Panc1 (cell line): ENCODE data around the gene FOSL2. TPM values are rescaled to one million over a fixed set of nuclear protein-coding genes. Genes with fewer than 3 reads are reported as not detected.

Source experiments
- ATAC-seq: fragments of 200-7000 bp; cut with Tn5 transposase; 2 replicates; pipeline ENCODE4 v1.9.1; 2020; ENCODE audit warnings: mild to moderate bottlenecking, moderate library complexity
- BruUV-seq: library from RNA; stranded (reverse); fragments of 400-500 nt; replicated peaks from 2 replicates; lab custom pipeline; 2021; lab: Mats Ljungman, UMichigan
- CTCF ChIA-PET: fragments of 300-600 bp; sonication (Branson Sonifier 250); formaldehyde crosslinking; loops from one replicate; lab custom pipeline; 2022; ENCODE audit warnings: antibody characterized with exemption; lab: Charles Lee
- POLR2A ChIA-PET: fragments of 300-600 bp; sonication (Branson Sonifier 250); formaldehyde crosslinking; loops from one replicate; lab custom pipeline; 2022; ENCODE audit warnings: antibody characterized with exemption; lab: Charles Lee
- DNase-seq: peaks from one replicate; pipeline ENCODE4 v3.0.0-alpha.2; 2010; ENCODE audit warnings: low read depth, low spot score
- H3K27ac ChIP-seq: 2 replicates; pipeline ENCODE4 v1.5.1; 2011; ENCODE audit warnings: mild to moderate bottlenecking, low read length, inconsistent platforms
- H3K27me3 ChIP-seq: fragments of 200-500 bp; sonication (Bioruptor generic); 2 replicates; pipeline ENCODE4 v1.6.0; 2014; ENCODE audit warnings: low read length, inconsistent platforms; ENCODE audit not compliant: control insufficient read depth, insufficient read depth
- H3K36me3 ChIP-seq: fragments of 200-500 bp; sonication (Bioruptor generic); 2 replicates; pipeline ENCODE4 v1.5.1; 2014; ENCODE audit warnings: inconsistent platforms, mild to moderate bottlenecking, low read length, moderate library complexity; ENCODE audit not compliant: control insufficient read depth, insufficient read depth
- H3K4me1 ChIP-seq: 2 replicates; pipeline ENCODE4 v1.5.1; 2011; ENCODE audit warnings: inconsistent platforms, mild to moderate bottlenecking, low read length, moderate library complexity; ENCODE audit not compliant: control insufficient read depth, insufficient read depth
- H3K4me3 ChIP-seq, 2 experiments: 2 replicates each; pipeline ENCODE4 v1.5.1; 2011 to 2012; ENCODE audit warnings: low read depth in 2 of 2, low read length in 2 of 2, mild to moderate bottlenecking in 2 of 2, inconsistent platforms in 1 of 2, moderate library complexity in 1 of 2
- H3K9me3 ChIP-seq: fragments of 200-500 bp; sonication (Bioruptor generic); 2 replicates; pipeline ENCODE4 v1.5.1; 2014; ENCODE audit warnings: low read depth, mild to moderate bottlenecking, inconsistent platforms, low read length, moderate library complexity; ENCODE audit not compliant: control insufficient read depth, insufficient read depth
- CTCF ChIP-seq: fragments of 450-650 bp; IDR thresholded peaks from 2 replicates; pipeline ENCODE4 v1.5.1; 2017; ENCODE audit warnings: mild to moderate bottlenecking
- POLR2AphosphoS5 ChIP-seq: IDR thresholded peaks from 2 replicates; pipeline ENCODE4 v1.6.1; 2012; ENCODE audit warnings: mild to moderate bottlenecking, low read depth, low read length, moderate library complexity
- REST ChIP-seq, 2 experiments: IDR thresholded peaks; 2 replicates each; pipeline ENCODE4 v1.6.1; 2011 to 2012; ENCODE audit warnings: low read depth in 2 of 2, control low read depth in 1 of 2, low read length in 1 of 2, mild to moderate bottlenecking in 1 of 2, moderate library complexity in 1 of 2; ENCODE audit not compliant: insufficient read depth in 1 of 2
- SIN3A ChIP-seq: IDR thresholded peaks from 2 replicates; pipeline ENCODE4 v1.6.1; 2012; ENCODE audit warnings: low read depth, mild to moderate bottlenecking, low read length, moderate library complexity, borderline replicate concordance; ENCODE audit not compliant: insufficient read depth
- TCF7L2 ChIP-seq: IDR thresholded peaks from 2 replicates; pipeline ENCODE4 v1.6.1; 2011; ENCODE audit warnings: mild to moderate bottlenecking, low read depth, low read length, inconsistent platforms
- in situ Hi-C: cut with HindIII; loops from 2 replicates; pipeline ENCODE4 v1.10.0; 2016; ENCODE audit warnings: low sequenced_read_pairs, low pct_unique_long_range_greater_than_20kb
- intact Hi-C: fragments of 100-400 bp; cut with micrococcal nuclease; formaldehyde crosslinking; loops from one replicate; pipeline ENCODE4 v1.10.0; 2022; ENCODE audit not compliant: unreplicated experiment
- total RNA-seq: library from RNA; stranded (reverse); gene quantifications from one replicate; pipeline ENCODE4 v1.2.1, GENCODE V29; 2021; ENCODE audit not compliant: unreplicated experiment

The FOSL2 gene
- total RNA-seq, 1 experiment from 2014 or later: 29.0 TPM

- H3K4me1 ChIP-seq: no peaks in the 10 kb centered on the region; the same call in 1 of the 2 replicates
- intact Hi-C loops: no loop called here
- ChIA-PET CTCF (no interaction called here), POLR2A (no interaction called here)
- ATAC-seq (no peak), DNase-seq (no peak)
- H3K27ac ChIP-seq: no peak overlapping the region
- no peaks in the 10 kb centered on the region for H3K27me3 ChIP-seq
- H3K4me3 ChIP-seq: no peak overlapping the region
- no peak for TF ChIP-seq POLR2AphosphoS5
- no peak for TF ChIP-seq REST (IDR thresholded peaks at IDR 0.05; ENCODE audit: insufficient read depth in 1 of 2, low read depth in 2 of 2, low read length in 1 of 2)
- TF ChIP-seq TCF7L2: no peak
- TF ChIP-seq CTCF: no peak
- TF ChIP-seq SIN3A: no peak
- in situ Hi-C loops: no loop called here
- H3K9me3 ChIP-seq: no peaks in the 10 kb centered on the region
- no peaks in the 10 kb centered on the region for H3K36me3 ChIP-seq
- BruUV-seq: no TSS peak
Measured at GRCh38 chr2:28450901-28451565, 58.4 kb downstream of the FOSL2 start.

- Histone ChIP-seq H3K27me3 (no peaks in the 10 kb centered on the region), H3K27ac (no peak overlapping the region), H3K4me3 (no peak overlapping the region), H3K9me3 (no peaks in the 10 kb centered on the region), H3K4me1 (no peaks in the 10 kb centered on the region), H3K36me3 (no peaks in the 10 kb centered on the region)
- POLR2A ChIA-PET: no interaction called here
- TF ChIP-seq CTCF: no peak
- no peak for TF ChIP-seq POLR2AphosphoS5
- no peak for TF ChIP-seq SIN3A
- no peak for TF ChIP-seq REST (IDR thresholded peaks at IDR 0.05; ENCODE audit: insufficient read depth in 1 of 2, low read depth in 2 of 2, low read length in 1 of 2)
- TF ChIP-seq TCF7L2: no peak
- intact Hi-C loops: no loop called here
- BruUV-seq: no TSS peak
- CTCF ChIA-PET: no interaction called here
- DNase-seq: no peak
- in situ Hi-C loops: no loop called here
- peak; percentile 55 for ATAC-seq
Measured at GRCh38 chr2:28451793-28452533, 59.3 kb downstream of the FOSL2 start.
